Measurements from ENCODE around the gene PTPRS.
"Not testable (repeated sequence)": the region's sequence is repeated elsewhere in the genome, so short reads cannot be mapped to it uniquely, and the experiment has no call there.

Gene PTPRS

DNA sequence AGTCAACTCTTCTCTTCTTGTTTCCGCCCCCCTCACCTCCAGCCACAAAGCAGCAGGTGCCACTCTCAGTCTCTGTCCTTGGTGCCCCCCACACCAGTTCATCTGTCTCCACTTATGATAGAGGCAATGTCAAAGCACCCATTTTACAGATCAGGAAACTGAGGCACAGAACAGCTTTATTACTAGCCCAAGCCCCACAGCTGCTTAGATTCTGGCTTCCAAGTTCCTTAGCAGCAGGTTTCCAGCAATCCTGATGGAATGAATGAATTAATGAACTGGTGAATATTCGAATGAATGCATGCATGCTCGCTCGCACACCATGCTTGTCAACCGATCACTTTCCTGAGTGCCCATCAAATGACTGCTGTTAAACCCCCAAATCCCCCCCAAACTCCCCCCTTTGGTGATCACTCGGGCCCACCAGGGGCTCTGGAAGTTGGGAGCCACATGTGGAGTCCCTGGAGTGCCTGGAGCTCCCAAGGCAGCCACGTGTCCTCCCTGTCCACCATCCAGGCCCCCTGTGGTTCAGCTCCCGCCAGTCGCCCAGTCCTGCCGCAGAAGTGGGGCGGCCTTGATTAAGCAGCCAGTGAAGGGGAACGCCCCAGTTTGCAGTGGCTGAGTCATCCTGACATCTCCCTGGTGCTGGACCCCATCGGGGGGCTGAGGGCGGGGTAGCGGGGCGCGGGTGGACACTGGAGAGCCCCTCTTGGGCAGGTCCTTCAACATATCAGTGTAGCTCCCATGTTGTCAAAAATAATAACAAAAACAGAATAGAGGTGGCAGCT, 6.8 kb downstream of the PTPRS start:
- DNase-seq (ENCODE audit: low read depth), result no peak

DNA sequence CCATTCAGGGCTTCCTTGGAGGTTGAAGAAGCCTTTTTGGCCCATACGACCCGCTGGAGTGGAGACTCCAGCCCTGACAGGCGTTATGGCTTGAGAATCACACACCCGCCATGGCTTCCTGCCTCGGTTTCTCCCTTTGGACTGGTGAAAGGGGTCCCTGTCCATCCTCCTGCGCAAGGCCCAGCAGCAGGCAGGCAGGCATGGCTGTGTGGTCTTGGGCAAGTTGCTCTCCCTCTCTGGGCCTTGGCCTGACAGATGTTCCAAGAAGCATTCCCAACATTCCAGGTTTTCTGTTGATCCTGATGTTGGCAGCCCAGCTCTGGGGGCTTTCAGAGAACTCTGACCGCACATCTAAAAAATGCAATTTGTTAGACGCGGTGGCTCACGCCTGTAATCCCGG, 8.1 kb downstream of the PTPRS start:
- DNase-seq (ENCODE audit: low read depth), result no peak

- no peak for DNase-seq (ENCODE audit: low read depth)
Measured at GRCh38 chr19:5331790-5332189, 8.8 kb downstream of the PTPRS start.

GRCh38 chr19:5330307-5330720, 10.3 kb downstream of the PTPRS start:
- DNase-seq (ENCODE audit: low read depth), result no peak

- DNase-seq (ENCODE audit: low read depth), result no peak
Measured at GRCh38 chr19:5329141-5329540, 11.5 kb downstream of the PTPRS start.

- not testable (repeated sequence) for DNase-seq (ENCODE audit: low read depth)
Measured at GRCh38 chr19:5328407-5328806, 12.2 kb downstream of the PTPRS start.

DNA sequence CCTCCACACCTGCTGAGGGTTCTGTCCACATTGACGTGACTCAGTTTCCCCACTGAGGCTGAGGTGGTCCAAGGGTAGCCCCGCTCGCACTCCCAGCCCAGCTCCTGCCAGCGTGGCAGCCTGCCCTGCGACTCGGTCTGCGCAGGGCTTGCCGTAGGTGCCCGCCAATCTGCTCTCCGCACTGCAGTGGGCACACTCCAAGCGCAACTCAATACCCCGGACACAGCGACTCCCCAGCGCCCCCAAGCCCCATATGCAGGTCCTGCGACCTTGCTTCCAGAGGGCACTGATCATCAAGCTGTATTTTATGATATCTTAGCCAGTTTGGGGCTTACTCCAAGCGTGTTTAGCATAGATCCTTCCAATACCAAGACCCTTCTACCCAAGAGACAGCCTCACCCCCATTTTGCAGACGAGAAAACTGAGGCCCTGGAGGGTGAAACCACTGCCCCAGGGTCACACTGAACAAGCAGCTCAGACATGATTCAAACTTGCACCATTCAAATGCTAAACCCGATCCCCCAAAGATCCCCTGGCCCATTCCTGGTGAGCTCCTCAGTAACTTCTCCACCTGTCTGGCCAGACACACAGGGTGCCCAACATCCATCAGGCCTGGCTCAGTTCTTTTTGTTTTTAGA, 13.5 kb downstream of the PTPRS start:
- DNase-seq (ENCODE audit: low read depth), result no peak

- no peak for DNase-seq (ENCODE audit: low read depth)
Measured at GRCh38 chr19:5326545-5326944, 14.1 kb downstream of the PTPRS start.

DNA sequence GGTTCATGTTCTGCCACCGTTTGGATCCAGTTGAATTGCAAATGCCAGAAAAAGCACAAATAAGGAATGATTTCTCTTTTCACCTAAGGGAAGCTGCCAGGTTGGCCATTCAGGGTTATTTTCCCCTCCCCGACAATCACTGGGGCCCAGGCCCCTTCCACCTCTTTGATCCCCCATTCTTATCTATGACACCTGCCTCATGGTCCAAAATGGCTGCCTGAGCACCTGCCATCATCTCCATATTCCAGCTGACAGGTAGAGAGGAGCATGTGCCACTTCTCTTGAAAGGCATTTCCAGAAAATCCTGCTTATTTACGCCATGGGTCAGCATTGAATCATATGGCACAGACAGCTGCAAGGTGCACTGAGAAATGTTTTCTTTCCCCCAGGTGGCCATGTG, 15.7 kb downstream of the PTPRS start:
- no peak for DNase-seq (ENCODE audit: low read depth)

DNA sequence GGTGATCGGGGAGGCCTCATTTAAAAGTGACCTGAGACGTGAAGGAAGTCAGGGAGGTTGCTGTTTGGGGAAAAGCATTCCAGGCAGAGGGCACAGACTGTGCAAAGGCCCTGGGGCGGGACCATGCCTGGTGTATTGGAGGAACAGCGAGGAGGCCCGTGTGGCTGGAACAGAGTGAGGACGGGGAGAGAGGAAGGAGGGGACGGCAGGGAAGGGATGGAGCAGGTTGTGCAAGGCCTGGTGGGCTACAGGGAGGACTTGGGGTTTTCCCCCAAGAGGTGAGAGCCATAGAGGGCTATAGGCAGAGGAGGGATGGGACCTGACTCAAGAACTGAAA, 17.2 kb downstream of the PTPRS start:
- DNase-seq (ENCODE audit: low read depth), result no peak

DNA sequence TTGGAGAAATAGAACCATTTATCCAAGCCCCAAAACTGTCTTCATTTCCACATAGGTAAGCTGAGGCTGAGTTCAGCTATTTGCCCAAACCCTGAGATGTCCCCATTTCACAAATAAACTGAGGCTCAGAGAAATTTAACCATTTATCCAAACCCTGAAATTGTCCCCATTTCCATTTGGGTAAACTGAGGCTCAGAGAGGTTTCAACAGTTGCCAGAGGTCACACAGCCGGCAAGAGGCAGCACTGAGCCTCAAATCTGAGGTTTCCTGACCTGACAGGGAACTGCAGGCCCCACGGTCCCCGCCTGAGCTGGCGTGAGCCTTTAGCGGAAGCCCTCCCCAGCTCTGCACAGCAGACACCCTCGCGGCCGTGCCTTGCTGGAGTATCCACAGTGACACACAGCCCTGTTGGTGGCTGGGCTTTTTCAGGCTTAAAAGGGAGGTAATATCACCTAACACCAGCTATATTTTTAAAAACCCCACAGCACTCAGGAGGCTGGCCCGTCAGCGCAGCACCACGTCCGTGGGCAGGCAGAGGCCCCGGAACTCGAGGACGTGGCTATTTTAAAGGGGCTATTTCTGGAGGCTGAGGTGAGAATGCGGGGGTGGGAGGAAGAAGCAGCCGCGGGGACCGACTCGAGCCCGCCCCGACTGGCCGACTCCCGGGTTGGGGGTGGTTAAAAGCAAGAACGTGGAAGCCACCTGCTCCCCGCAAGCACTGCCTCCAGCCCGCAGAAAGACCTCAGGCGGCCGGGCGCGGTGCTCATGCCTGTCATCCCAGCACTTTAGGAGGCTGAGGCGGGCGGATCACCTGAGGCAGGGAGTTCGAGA, 18.5 kb downstream of the PTPRS start:
- no peak for DNase-seq (ENCODE audit: low read depth)

DNA sequence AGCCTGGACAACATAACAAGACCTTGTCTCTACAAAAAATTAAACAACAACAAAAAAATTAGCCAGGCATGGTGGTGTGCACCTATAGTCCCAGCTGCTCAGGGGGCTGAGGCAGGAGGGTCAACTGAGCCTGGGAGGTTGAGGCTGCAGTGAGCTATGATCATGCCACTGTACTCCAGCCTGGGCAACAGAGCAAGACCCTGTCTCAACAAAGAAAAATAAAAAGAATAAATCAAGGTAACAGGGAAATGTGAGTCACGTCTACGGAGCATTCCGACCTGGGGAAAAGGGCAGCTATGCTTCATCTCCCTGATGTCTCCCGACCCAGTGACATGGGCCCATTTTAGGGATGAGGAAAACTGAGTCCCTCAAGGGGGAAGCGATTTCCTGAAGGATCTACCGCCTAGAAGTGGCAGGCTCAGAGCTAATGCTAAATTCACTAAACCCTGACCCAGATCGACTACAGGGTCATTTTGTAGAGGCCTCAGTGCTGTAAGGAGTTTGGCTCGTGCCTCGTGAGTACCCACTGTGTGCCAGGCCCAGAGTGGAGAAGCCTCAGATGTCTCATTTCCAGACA, 19.5 kb downstream of the PTPRS start:
- DNase-seq (ENCODE audit: low read depth), result no peak

DNA sequence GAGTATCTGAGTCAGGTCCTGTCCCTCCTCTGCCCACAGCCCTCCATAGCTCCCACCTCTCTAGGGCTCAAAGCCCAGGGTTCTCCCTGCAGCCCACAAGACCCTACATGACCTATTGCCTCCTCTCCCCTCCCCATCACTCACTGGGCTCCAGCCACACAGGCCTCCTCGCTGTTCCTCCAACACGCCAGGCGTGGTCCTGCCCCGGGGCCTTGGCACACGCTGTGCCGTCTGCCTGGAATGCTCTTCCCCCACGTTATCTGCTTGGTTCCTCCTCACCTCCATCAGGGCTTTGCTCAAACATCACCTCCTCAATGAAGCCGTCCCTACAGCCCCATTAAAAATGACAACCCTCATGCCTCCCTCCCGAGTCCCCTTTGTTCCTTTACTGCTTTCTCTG, 21.1 kb downstream of the PTPRS start:
- no peak for DNase-seq (ENCODE audit: low read depth)

GRCh38 chr19:5318306-5318705, 22.3 kb downstream of the PTPRS start:
- DNase-seq (ENCODE audit: low read depth), result no peak

- no peak for DNase-seq (ENCODE audit: low read depth)
Measured at GRCh38 chr19:5317321-5317720, 23.3 kb downstream of the PTPRS start.

DNA sequence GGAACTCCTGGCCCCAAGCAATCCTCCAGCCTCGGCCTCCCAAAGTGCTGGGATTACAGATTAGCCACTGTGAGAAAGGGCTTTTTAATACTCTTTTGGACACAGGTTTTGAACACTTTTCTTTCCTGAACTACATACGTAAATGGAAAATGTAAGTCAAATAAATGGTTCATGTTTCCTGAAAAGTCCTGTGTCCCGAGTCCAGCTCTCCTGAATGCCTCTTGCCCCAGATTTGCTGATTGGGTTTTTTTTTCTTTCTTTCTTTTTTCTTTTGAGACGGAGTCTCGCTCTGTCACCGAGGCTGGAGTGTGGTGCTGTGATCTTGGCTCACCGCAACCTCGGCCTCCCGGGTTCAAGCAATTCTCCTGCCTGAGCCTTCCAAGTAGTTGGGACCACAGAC, 24.5 kb downstream of the PTPRS start:
- no peak for DNase-seq (ENCODE audit: low read depth)

- DNase-seq (ENCODE audit: low read depth), result no peak
Measured at GRCh38 chr19:5314907-5315298, 25.7 kb downstream of the PTPRS start.

DNA sequence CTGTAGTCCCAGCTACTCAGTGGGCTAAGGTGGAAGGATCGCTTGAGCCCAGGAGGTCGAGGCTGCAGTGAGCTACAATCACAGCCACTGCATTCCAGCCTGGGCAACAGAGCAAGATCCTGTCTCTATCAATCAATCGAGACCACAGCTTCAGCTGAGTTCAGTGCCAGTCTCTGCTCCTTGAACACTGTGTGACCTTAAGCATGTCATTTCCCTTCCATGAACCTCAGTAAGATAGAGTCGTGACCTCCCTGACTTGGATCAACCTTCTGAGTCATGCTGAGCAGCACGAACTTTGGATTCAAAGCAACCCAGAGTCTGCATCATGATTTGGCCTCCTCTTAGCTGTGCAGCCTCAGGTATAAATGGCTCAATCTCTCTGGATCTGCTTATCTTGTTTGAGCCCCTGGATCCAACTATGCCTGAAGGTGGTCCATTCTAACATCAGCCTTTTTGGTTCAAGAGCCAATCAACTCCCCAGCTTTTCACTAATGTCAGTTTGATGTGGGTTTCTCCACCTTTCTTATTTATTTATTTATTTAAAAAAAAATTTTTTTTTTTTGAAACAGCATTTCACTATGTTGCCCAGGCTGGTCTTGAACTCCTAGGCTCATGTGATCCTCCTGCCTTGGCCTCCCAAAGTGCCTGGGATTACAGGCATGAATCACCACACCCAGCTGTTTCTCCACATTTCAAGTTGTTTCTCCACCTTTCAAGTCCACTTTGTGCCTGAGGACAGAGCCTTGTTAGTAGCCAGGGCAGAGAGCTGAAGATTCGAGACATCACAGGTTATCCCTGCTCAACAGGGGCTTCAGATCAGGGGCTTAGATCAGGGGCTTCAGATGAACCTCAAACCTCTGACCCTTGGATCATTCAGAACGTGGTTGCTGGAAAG, 26.4 kb downstream of the PTPRS start:
- no peak for DNase-seq (ENCODE audit: low read depth)

DNA sequence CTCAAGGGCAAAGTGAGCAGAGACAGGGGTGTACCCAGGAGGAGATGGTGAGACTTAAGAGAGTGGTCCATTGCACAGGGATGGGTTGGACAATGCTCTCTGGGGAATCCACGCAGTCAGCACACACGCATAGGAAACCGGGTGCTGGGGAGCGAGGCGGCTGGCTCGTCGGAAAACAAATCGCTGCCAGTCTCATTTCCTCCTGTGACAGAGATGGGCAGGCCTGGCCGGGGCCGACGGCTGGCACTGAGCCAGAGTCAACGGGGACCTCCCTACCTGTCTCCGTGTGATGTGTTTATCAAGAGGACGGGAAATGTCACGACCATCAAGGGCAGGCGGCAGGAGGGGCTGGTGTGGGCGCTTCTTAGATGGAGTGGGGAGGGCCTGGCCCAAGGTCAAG, 27.3 kb downstream of the PTPRS start:
- no peak for DNase-seq (ENCODE audit: low read depth)

- DNase-seq (ENCODE audit: low read depth), result no peak
Measured at GRCh38 chr19:5312058-5312457, 28.6 kb downstream of the PTPRS start.

DNA sequence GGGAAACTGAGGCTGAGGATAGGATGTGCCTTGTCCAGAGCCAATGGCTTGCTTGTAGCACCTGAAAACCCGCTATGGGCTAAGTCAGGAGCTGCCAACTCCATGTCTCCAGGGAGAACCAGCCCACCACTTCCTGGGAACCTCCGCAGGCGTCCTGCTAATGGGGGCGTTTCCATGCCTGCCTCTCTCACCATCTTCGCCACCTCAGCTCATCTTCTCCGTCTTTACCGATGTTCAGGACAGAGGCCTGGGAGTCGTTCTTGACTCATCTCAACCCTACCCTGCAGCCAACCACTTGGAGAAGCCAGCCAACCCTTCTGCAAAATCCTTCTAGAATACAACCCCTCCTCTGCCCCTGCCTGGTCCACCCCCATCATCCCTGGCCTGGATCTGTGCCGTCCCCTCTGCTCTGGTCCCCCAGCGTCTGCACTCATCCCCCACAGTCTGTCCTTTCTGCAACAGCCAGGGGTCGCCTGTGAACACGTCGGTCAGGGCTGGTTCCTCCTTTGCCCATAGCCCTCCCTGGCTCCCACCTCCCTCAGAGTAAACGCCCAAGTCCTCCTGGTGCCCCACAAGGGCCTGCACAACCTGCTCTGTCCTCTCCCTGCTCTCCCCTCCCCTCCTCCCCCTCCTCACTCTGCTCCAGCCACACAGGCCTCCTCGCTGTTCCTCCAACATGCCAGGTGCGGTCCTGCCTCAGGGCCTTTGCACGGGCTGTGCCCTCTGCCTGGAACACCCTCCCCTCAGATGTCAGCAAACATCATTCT, 31.0 kb downstream of the PTPRS start:
- no peak for DNase-seq (ENCODE audit: low read depth)

All from non-pigmented ciliary epithelial cell (primary cell).